IMR-90 (cell line): ENCODE measurements around the gene ZMYND10. TPM values are rescaled to one million over a fixed set of nuclear protein-coding genes. Genes with fewer than 3 reads are reported as not detected.
A peak's percentile ranks its signal among the peaks of the same experiment; 100 is the strongest.

Source experiments
- ATAC-seq: fragments of 200-7000 bp; cut with Tn5 transposase; 2 replicates; pipeline ENCODE4 v1.9.1; 2020; ENCODE audit warnings: low read depth, mild to moderate bottlenecking, moderate library complexity
- BruUV-seq: library from RNA; stranded (reverse); fragments of 400-500 nt; replicated peaks from 2 replicates; lab custom pipeline; 2021; lab: Mats Ljungman, UMichigan
- CTCF ChIA-PET: fragments of 300-600 bp; formaldehyde crosslinking; extraction: SDS; loops from one replicate; lab custom pipeline; 2021; ENCODE audit warnings: antibody characterized with exemption; lab: Yijun Ruan, JAX
- POLR2A ChIA-PET: fragments of 300-600 bp; sonication (Branson Sonifier 250); formaldehyde crosslinking; loops from one replicate; lab custom pipeline; 2022; ENCODE audit warnings: antibody characterized with exemption; ENCODE audit not compliant: unreplicated experiment; lab: Charles Lee
- DNase-seq: peaks from one replicate; pipeline ENCODE4 v3.0.0; 2013
- H2AFZ ChIP-seq: replicated peaks from 2 replicates; pipeline ENCODE3; 2013; ENCODE audit warnings: low read length, mild to moderate bottlenecking; ENCODE audit not compliant: poor library complexity
- H2AK5ac ChIP-seq: 2 replicates; pipeline ENCODE4 v1.6.1; 2013; ENCODE audit warnings: low read depth, low read length, inconsistent platforms
- H2AK9ac ChIP-seq: replicated peaks from 2 replicates; pipeline ENCODE3; 2013; ENCODE audit warnings: mild to moderate bottlenecking, low read depth, low read length, moderate library complexity; ENCODE audit not compliant: poor library complexity
- H2BK120ac ChIP-seq: 2 replicates; pipeline ENCODE4 v1.6.1; 2013; ENCODE audit warnings: low read depth, low read length, inconsistent platforms
- H2BK15ac ChIP-seq: 3 replicates; pipeline ENCODE4 v1.6.1; 2013; ENCODE audit warnings: low read depth, low read length, inconsistent platforms
- H2BK20ac ChIP-seq: 2 replicates; pipeline ENCODE4 v1.6.1; 2013; ENCODE audit warnings: low read depth, mild to moderate bottlenecking, inconsistent platforms, low read length, moderate library complexity
- H2BK5ac ChIP-seq: 2 replicates; pipeline ENCODE4 v1.6.1; 2013; ENCODE audit warnings: mild to moderate bottlenecking, low read depth, low read length, inconsistent platforms; ENCODE audit not compliant: poor library complexity, severe bottlenecking
- H3K14ac ChIP-seq: replicated peaks from 2 replicates; pipeline ENCODE4 v1.6.1; 2013; ENCODE audit warnings: low read depth, low read length, inconsistent platforms
- H3K18ac ChIP-seq: 2 replicates; pipeline ENCODE4 v1.6.1; 2013; ENCODE audit warnings: low read depth, low read length, control low read depth
- H3K23ac ChIP-seq: 2 replicates; pipeline ENCODE4 v1.6.1; 2013; ENCODE audit warnings: low read depth, low read length, inconsistent platforms
- H3K27ac ChIP-seq: 2 replicates; pipeline ENCODE4 v1.5.1; 2013; ENCODE audit warnings: mild to moderate bottlenecking, control low read depth, low read length; ENCODE audit not compliant: insufficient read depth
- H3K27me3 ChIP-seq: 2 replicates; pipeline ENCODE4 v1.6.1; 2013; ENCODE audit warnings: low read length; ENCODE audit not compliant: control insufficient read depth, insufficient read depth
- H3K36me3 ChIP-seq: 2 replicates; pipeline ENCODE4 v1.6.1; 2013; ENCODE audit warnings: low read length, mixed read lengths; ENCODE audit not compliant: control insufficient read depth, insufficient read depth
- H3K4ac ChIP-seq: 2 replicates; pipeline ENCODE4 v1.6.1; 2013; ENCODE audit warnings: low read depth, low read length, inconsistent platforms
- H3K4me1 ChIP-seq: 2 replicates; pipeline ENCODE4 v1.6.1; 2013; ENCODE audit warnings: low read length, mixed read lengths; ENCODE audit not compliant: control insufficient read depth, insufficient read depth
- H3K4me2 ChIP-seq: 2 replicates; pipeline ENCODE4 v1.6.1; 2013; ENCODE audit warnings: low read depth, mild to moderate bottlenecking, control low read depth, low read length, moderate library complexity
- H3K4me3 ChIP-seq: 2 replicates; pipeline ENCODE4 v1.5.1; 2013; ENCODE audit warnings: low read depth, mild to moderate bottlenecking, control low read depth, low read length, moderate library complexity; ENCODE audit not compliant: insufficient read depth
- H3K56ac ChIP-seq: 2 replicates; pipeline ENCODE4 v1.6.1; 2013; ENCODE audit warnings: low read length, inconsistent platforms; ENCODE audit not compliant: insufficient read depth; ENCODE audit errors: extremely low read depth
- H3K79me1 ChIP-seq, 2 experiments: 2 replicates each; pipeline ENCODE4 v1.6.1; 2013; ENCODE audit warnings: low read length in 2 of 2, inconsistent platforms in 1 of 2, low read depth in 1 of 2
- H3K9ac ChIP-seq: 2 replicates; pipeline ENCODE4 v1.6.1; 2013; ENCODE audit warnings: low read depth, low read length, control low read depth
- H3K9me1 ChIP-seq: 2 replicates; pipeline ENCODE4 v1.6.1; 2013; ENCODE audit warnings: low read length, inconsistent platforms; ENCODE audit not compliant: insufficient read depth
- H3K9me3 ChIP-seq: 2 replicates; pipeline ENCODE4 v1.6.1; 2013; ENCODE audit warnings: low read length; ENCODE audit not compliant: control insufficient read depth, insufficient read depth
- H4K20me1 ChIP-seq: 2 replicates; pipeline ENCODE4 v1.6.1; 2013; ENCODE audit warnings: low read length, inconsistent platforms; ENCODE audit not compliant: insufficient read depth
- H4K5ac ChIP-seq: 2 replicates; pipeline ENCODE4 v1.6.1; 2013; ENCODE audit warnings: mild to moderate bottlenecking, low read depth, low read length, control low read depth
- H4K8ac ChIP-seq, 2 experiments: 2 replicates each; pipeline ENCODE4 v1.6.1; 2013; ENCODE audit warnings: low read depth in 2 of 2, low read length in 2 of 2, control low read depth in 1 of 2, inconsistent platforms in 1 of 2
- H4K91ac ChIP-seq: 2 replicates; pipeline ENCODE4 v1.6.1; 2013; ENCODE audit warnings: low read depth, low read length, inconsistent platforms; ENCODE audit not compliant: insufficient read depth
- BHLHE40 ChIP-seq: fragments of 150-350 bp; IDR thresholded peaks from 2 replicates; pipeline ENCODE4 v1.6.1; 2016; ENCODE audit warnings: mild to moderate bottlenecking, low read depth, low read length
- FOS ChIP-seq: fragments of 150-350 bp; IDR thresholded peaks from 2 replicates; pipeline ENCODE4 v1.6.1; 2016; ENCODE audit warnings: low read depth, low read length
- WGBS, 2 experiments: methylation state at CpG; one replicate each; pipeline versions ENCODE4 v1.1.5 to v1.1.7; 2013; ENCODE audit warnings: missing lambda C conversion rate in 2 of 2; ENCODE audit not compliant: insufficient read length in 1 of 2; ENCODE audit errors: extremely low coverage in 2 of 2; 5-methylcytosine and 5-hydroxymethylcytosine counted together
- dilution Hi-C: fragments of 300-500 bp; cut with HindIII; formaldehyde crosslinking; loops from one replicate; pipeline ENCODE4 v1.14.3; 2018; ENCODE audit warnings: low sequenced_read_pairs; ENCODE audit not compliant: unreplicated experiment
- in situ Hi-C: fragments of 300-500 bp; cut with MboI; formaldehyde crosslinking; loops from 3 replicates; pipeline ENCODE4 v1.14.3; 2019; ENCODE audit warnings: low sequenced_read_pairs, inconsistent platforms, mixed read lengths
- intact Hi-C: fragments of 100-400 bp; cut with micrococcal nuclease; formaldehyde crosslinking; loops from 2 replicates; pipeline ENCODE4 v1.10.0; 2022
- polyA plus RNA-seq, 3 experiments: library from polyadenylated mRNA; depleted of rRNA; stranded (reverse); fragments of >200 nt; gene quantifications; 2 replicates each; pipeline ENCODE4 v1.2.3, GENCODE V29; 2012; ENCODE audit warnings: low replicate concordance in 1 of 3
- total RNA-seq: library from RNA; depleted of rRNA; stranded (reverse); fragments of >200 nt; gene quantifications from 2 replicates; pipeline ENCODE4 v1.2.3, GENCODE V29; 2012

The ZMYND10 gene
- total and polyA plus RNA-seq, 2 of the 4 experiments (the other 2 are of a cell fraction), result 1.1 to 1.4 TPM

GRCh38 chr3:50299638-50299928, 45.9 kb downstream of the ZMYND10 start:
- peak overlapping the region; percentile 63 for H3K27ac ChIP-seq
- peak overlapping the region; percentile 73 for H3K23ac ChIP-seq
- H3K4me3 ChIP-seq, result peak overlapping the region; percentile 59
- peak overlapping the region; percentile 61 for H2BK5ac ChIP-seq
- ChIA-PET CTCF (interaction anchor here (1.9 kb wide), 1 partner anchor 24 kb away, joined by 4 read pairs; no protein-coding TSS in a partner anchor), POLR2A (interaction anchor here (0.7 kb wide), 1 partner anchor 16 kb away, joined by 15 read pairs; no protein-coding TSS in a partner anchor)
- H3K9me1 ChIP-seq, result peaks cover 19% of the 10 kb centered on the region
- in situ Hi-C loops, result no loop called here
- H4K20me1 ChIP-seq, result no peaks in the 10 kb centered on the region
- H2AFZ ChIP-seq, result peak overlapping the region; percentile 95
- DNase-seq, result no peak
- WGBS, 2 experiments, result 0% methylated on average over 12 of the region's 12 CpGs; no CpG with 5 or more reads in 1 of the 2 experiments
- H2AK9ac ChIP-seq, result peak overlapping the region; percentile 90
- no peaks in the 10 kb centered on the region for H3K9me3 ChIP-seq
- no peaks in the 10 kb centered on the region for H3K36me3 ChIP-seq
- TF ChIP-seq FOS, result no peak
- no peak for TF ChIP-seq BHLHE40
- H3K4me1 ChIP-seq, result peaks cover 13% of the 10 kb centered on the region
- H3K14ac ChIP-seq, result peak overlapping the region; percentile 7
- peak overlapping the region; percentile 33 for H3K18ac ChIP-seq
- peak overlapping the region; percentile 46 to 80; a peak in 3 of 4 replicates for H4K8ac ChIP-seq
- H2BK120ac ChIP-seq, result 0 out of 2 replicates have a peak overlapping the region, but pooled peaks have one; percentile 7
- intact Hi-C loops, result no loop called here
- H2AK5ac ChIP-seq, result peak overlapping the region; percentile 59
- H3K4ac ChIP-seq, result peak overlapping the region; percentile 68
- dilution Hi-C loops, result no loop called here
- BruUV-seq, result no TSS peak
- H3K27me3 ChIP-seq, result no peaks in the 10 kb centered on the region
- H3K79me1 ChIP-seq, result peaks cover 13 to 29% of the 10 kb centered on the region in 2 experiments; a peak in 3 of 4 replicates
- peak overlapping the region; percentile 16; the same call in 1 of the 2 replicates for H4K5ac ChIP-seq
- H2BK20ac ChIP-seq, result peak overlapping the region; percentile 15; the same call in 1 of the 2 replicates
- peak overlapping the region; percentile 41 for H3K56ac ChIP-seq
- H3K4me2 ChIP-seq, result peak overlapping the region; percentile 92
- no peak for ATAC-seq
- H3K9ac ChIP-seq, result peak overlapping the region; percentile 71
- peak overlapping the region; percentile 30 for H4K91ac ChIP-seq
- peak overlapping the region; percentile 18; the same call in 1 of the 3 replicates for H2BK15ac ChIP-seq
